HEK293 (cell line): ENCODE results near the gene B3GALNT1.

Experiments used
- CTCF ChIA-PET: fragments of 350-600 bp; formaldehyde crosslinking; extraction: SDS; loops from one replicate; lab custom pipeline; 2021; ENCODE audit warnings: antibody characterized with exemption; lab: Yijun Ruan, JAX
- POLR2A ChIA-PET: fragments of 300-600 bp; formaldehyde crosslinking; extraction: SDS; loops from one replicate; lab custom pipeline; 2020; ENCODE audit warnings: antibody characterized with exemption, inconsistent platforms; lab: Yijun Ruan, JAX
- H3K27ac ChIP-seq: fragments of 200-500 bp; sonication (Bioruptor generic); 2 replicates; pipeline ENCODE4 v1.5.1; 2014; ENCODE audit warnings: low read depth, low read length, control low read depth, inconsistent platforms; ENCODE audit errors: extremely low read depth
- H3K36me3 ChIP-seq, 2 experiments: fragments of 200-500 bp in 1 of 2; sonication (Bioruptor generic) in 1 of 2; 1 replicate in 1 of 2; 2 replicates in 1 of 2; pipeline ENCODE4 v1.5.1; 2014 to 2017; ENCODE audit warnings: inconsistent platforms in 2 of 2, low read length in 2 of 2; ENCODE audit not compliant: control insufficient read depth in 2 of 2, insufficient read depth in 1 of 2
- H3K4me1 ChIP-seq: fragments of 200-500 bp; sonication (Bioruptor generic); 2 replicates; pipeline ENCODE4 v1.5.1; 2014; ENCODE audit warnings: mild to moderate bottlenecking, low read length, inconsistent platforms; ENCODE audit not compliant: control insufficient read depth, insufficient read depth
- H3K4me3 ChIP-seq: 2 replicates; pipeline ENCODE4 v1.5.1; 2011; ENCODE audit warnings: low read depth, mild to moderate bottlenecking, control low read depth, low read length, moderate library complexity
- H3K9me3 ChIP-seq: fragments of 200-500 bp; sonication (Bioruptor generic); 2 replicates; pipeline ENCODE4 v1.5.1; 2014; ENCODE audit warnings: low read depth, low read length, inconsistent platforms; ENCODE audit not compliant: control insufficient read depth, insufficient read depth
- BCL11A ChIP-seq: fragments of 450-650 bp; formaldehyde crosslinking; IDR thresholded peaks from 2 replicates; pipeline ENCODE4 v1.5.1; 2016; ENCODE audit warnings: low read depth, missing biosample characterization, missing genetic modification characterization
- BCL6B ChIP-seq: fragments of 450-650 bp; formaldehyde crosslinking; IDR thresholded peaks from 2 replicates; pipeline ENCODE4 v1.5.1; 2017; ENCODE audit warnings: missing biosample characterization, missing genetic modification characterization
- FEZF1 ChIP-seq: fragments of 450-650 bp; formaldehyde crosslinking; IDR thresholded peaks from 2 replicates; pipeline ENCODE4 v1.5.1; 2016; ENCODE audit warnings: missing biosample characterization, missing genetic modification characterization
- GFI1B ChIP-seq: fragments of 450-650 bp; formaldehyde crosslinking; IDR thresholded peaks from 2 replicates; pipeline ENCODE4 v1.5.1; 2016; ENCODE audit warnings: missing biosample characterization, missing genetic modification characterization
- GLI4 ChIP-seq: fragments of 450-650 bp; formaldehyde crosslinking; IDR thresholded peaks from 2 replicates; pipeline ENCODE4 v1.5.1; 2016; ENCODE audit warnings: missing biosample characterization, missing genetic modification characterization
- ZBTB48 ChIP-seq: fragments of 450-650 bp; formaldehyde crosslinking; IDR thresholded peaks from 2 replicates; pipeline ENCODE4 v1.5.1; 2016; ENCODE audit warnings: missing biosample characterization, missing genetic modification characterization
- ZFP69B ChIP-seq: fragments of 450-650 bp; formaldehyde crosslinking; IDR thresholded peaks from 2 replicates; pipeline ENCODE4 v1.5.1; 2016; ENCODE audit warnings: missing biosample characterization, missing genetic modification characterization
- ZNF184 ChIP-seq: fragments of 450-650 bp; IDR thresholded peaks from 2 replicates; pipeline ENCODE4 v1.5.1; 2018; ENCODE audit warnings: missing biosample characterization, mild to moderate bottlenecking, missing genetic modification characterization
- ZNF266 ChIP-seq: fragments of 450-650 bp; formaldehyde crosslinking; IDR thresholded peaks from 2 replicates; pipeline ENCODE4 v1.5.1; 2016; ENCODE audit warnings: missing biosample characterization, missing genetic modification characterization, low read depth
- ZNF324 ChIP-seq: fragments of 450-650 bp; formaldehyde crosslinking; IDR thresholded peaks from 2 replicates; pipeline ENCODE4 v1.5.1; 2016; ENCODE audit warnings: missing biosample characterization, missing genetic modification characterization
- ZNF366 ChIP-seq: fragments of 450-650 bp; formaldehyde crosslinking; conservative IDR thresholded peaks from 2 replicates; pipeline ENCODE4 v1.5.1; 2016; ENCODE audit warnings: missing biosample characterization, missing genetic modification characterization
- ZNF398 ChIP-seq: fragments of 450-650 bp; formaldehyde crosslinking; IDR thresholded peaks from 2 replicates; pipeline ENCODE4 v1.5.1; 2017; ENCODE audit warnings: missing biosample characterization, missing genetic modification characterization
- ZNF555 ChIP-seq: fragments of 450-650 bp; formaldehyde crosslinking; conservative IDR thresholded peaks from 2 replicates; pipeline ENCODE4 v1.5.1; 2017; ENCODE audit warnings: missing biosample characterization, mild to moderate bottlenecking, missing genetic modification characterization, inconsistent platforms
- ZNF624 ChIP-seq: fragments of 450-650 bp; formaldehyde crosslinking; IDR thresholded peaks from 2 replicates; pipeline ENCODE4 v1.5.1; 2017; ENCODE audit warnings: missing biosample characterization, missing genetic modification characterization
- ZNF658 ChIP-seq: fragments of 450-650 bp; formaldehyde crosslinking; IDR thresholded peaks from 2 replicates; pipeline ENCODE4; 2016; ENCODE audit warnings: missing biosample characterization, missing genetic modification characterization
- ZNF785 ChIP-seq: fragments of 450-650 bp; formaldehyde crosslinking; IDR thresholded peaks from 2 replicates; pipeline ENCODE4 v1.5.1; 2016; ENCODE audit warnings: missing biosample characterization, missing genetic modification characterization
- ZSCAN23 ChIP-seq: fragments of 450-650 bp; formaldehyde crosslinking; IDR thresholded peaks from 2 replicates; pipeline ENCODE4 v1.5.1; 2016; ENCODE audit warnings: missing biosample characterization, missing genetic modification characterization
- TF ChIP-seq, protein P1 (sequence below): fragments of 450-650 bp; formaldehyde crosslinking; IDR thresholded peaks from 2 replicates; pipeline ENCODE4 v1.5.1; 2016; ENCODE audit warnings: missing biosample characterization, missing genetic modification characterization

B3GALNT1 gene

GRCh38 chr3:161081633-161082032 is 23.5 kb downstream of the B3GALNT1 start:
- TF ChIP-seq ZSCAN23 (tag by site-specific recombination) (no peak), BCL11A (no peak), ZNF366 (tag by site-specific recombination) (no peak), ZNF266 (no peak), ZNF785 (tag by site-specific recombination) (no peak)
- Histone ChIP-seq H3K4me3 (no peak overlapping the region), H3K9me3 (no peaks in the 10 kb centered on the region), H3K27ac (no peak overlapping the region), H3K4me1 (no peaks in the 10 kb centered on the region), H3K36me3 (no peaks in the 10 kb centered on the region)
- ChIA-PET POLR2A (no interaction called here), CTCF (no interaction called here)

DNA sequence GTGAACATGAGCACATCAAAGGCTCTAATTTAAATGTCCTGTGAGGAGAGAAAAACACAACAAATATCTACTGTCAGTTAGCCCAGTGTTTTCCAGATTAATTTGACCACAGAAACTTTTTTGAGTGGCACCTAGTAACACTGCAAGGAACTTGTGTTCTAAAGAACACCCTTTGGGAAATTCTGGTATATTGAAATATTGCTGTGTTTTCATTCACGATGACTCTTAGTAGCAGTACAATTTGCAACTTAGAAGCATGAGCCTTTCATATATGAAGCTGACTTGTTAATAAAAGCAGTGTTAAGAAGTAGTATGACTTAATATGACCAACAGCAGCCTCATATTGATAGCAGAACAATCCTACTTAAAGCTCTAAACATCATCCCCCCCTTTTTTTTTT is 32.0 kb downstream of the B3GALNT1 start:
- Histone ChIP-seq H3K36me3 (peaks cover 0 to 4% of the 10 kb centered on the region in 2 experiments; a peak in 1 of 3 replicates), H3K4me1 (no peaks in the 10 kb centered on the region), H3K4me3 (no peak overlapping the region), H3K9me3 (no peaks in the 10 kb centered on the region), H3K27ac (no peak overlapping the region)
- POLR2A ChIA-PET, result no interaction called here
- CTCF ChIA-PET, result no interaction called here
- TF ChIP-seq ZFP69B (tag by site-specific recombination) (no peak), BCL6B (tag by site-specific recombination) (no peak), ZNF624 (no peak), ZNF324 (tag by site-specific recombination) (no peak), FEZF1 (no peak)
- TF ChIP-seq, protein P1, sequence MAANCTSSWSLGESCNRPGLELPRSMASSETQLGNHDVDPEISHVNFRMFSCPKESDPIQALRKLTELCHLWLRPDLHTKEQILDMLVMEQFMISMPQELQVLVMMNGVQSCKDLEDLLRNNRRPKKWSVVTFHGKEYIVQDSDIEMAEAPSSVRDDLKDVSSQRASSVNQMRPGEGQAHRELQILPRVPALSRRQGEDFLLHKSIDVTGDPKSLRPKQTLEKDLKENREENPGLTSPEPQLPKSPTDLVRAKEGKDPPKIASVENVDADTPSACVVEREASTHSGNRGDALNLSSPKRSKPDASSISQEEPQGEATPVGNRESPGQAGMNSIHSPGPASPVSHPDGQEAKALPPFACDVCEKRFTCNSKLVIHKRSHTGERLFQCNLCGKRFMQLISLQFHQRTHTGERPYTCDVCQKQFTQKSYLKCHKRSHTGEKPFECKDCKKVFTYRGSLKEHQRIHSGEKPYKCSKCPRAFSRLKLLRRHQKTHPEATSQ, result no peak

DNA sequence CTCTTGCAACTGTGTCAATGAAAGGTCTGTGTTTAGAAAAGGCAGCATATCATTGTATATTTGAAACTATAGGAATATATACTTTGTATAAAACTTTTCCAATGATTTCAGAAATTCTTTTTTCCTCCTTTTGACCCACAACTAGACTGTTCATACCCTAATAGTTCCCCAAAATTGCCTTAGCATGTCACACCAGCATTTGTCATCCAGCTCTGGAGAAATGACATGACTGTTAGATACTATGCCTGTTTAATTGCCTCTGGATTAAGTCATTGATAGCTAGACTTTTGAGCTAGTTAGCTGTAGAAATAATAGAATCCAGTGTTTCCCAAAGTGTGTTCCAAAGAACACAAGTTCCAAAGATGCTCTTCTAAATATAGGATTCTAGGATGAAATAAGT is 32.4 kb downstream of the B3GALNT1 start:
- H3K9me3 ChIP-seq, result no peaks in the 10 kb centered on the region
- peaks cover 0 to 4% of the 10 kb centered on the region in 2 experiments; a peak in 1 of 3 replicates for H3K36me3 ChIP-seq
- H3K27ac ChIP-seq, result no peak overlapping the region
- ChIA-PET POLR2A (no interaction called here), CTCF (no interaction called here)
- H3K4me1 ChIP-seq, result no peaks in the 10 kb centered on the region
- H3K4me3 ChIP-seq, result no peak overlapping the region
- TF ChIP-seq ZNF658 (tag by site-specific recombination) (no peak), GFI1B (tag by site-specific recombination) (no peak), GLI4 (tag by site-specific recombination) (no peak), ZNF555 (tag by site-specific recombination) (no peak), ZBTB48 (no peak), ZNF398 (tag by site-specific recombination) (no peak), ZNF184 (tag by site-specific recombination) (no peak)
